NCI-H1048 (cell line): ENCODE results near the gene GAREM1.

Experiments
- DNase-seq: peaks from one replicate; lab custom pipeline; 2025; lab: John Stamatoyannopoulos, UW

GAREM1 gene

DNA sequence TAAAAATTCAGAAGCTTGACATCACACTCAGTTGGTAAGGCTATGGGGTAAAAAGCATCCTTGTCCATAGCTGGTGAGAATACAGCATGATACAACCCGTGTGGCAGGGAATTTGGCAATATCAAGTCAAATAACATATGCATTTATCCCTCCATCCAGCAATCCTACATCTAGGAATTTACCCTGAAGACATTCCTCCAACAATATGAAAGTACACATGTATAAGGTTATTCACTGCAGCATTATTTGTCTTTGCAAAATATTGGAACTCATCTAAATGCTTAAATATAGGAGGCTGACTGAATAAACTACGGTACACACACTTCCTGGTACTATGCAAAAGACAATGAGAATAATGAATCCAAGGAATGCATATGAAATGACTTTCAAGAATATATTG, 179.9 kb downstream of the GAREM1 start:
- no peak for DNase-seq

DNA sequence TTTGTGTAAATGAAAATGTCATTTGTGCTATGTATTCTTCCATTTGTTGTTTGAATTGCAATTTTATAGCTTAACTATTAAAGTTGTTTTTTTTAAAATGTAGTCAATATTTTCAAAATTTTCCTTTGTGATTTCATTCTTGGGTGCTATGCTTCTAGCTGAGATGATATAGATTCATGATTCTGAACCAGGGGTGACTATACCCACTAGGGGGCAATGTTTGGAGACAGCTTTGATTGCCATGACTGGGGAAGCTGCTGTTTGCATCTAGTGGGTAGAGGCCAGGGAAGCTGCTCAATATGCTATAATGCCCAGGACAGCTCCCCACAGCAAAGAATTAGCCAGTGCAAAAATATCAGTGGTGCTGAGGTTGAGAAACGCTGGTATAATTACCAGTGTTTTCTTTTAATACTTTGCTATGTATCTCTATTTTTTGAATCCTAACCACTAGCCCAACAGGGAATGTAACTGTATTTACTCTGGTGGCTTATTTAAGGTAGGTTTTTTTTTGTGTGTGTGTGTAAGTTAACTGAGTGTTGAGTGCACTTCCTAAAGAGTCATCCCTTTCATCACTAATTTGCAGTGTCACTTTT, 181.1 kb downstream of the GAREM1 start:
- DNase-seq = peak; percentile 1

DNA sequence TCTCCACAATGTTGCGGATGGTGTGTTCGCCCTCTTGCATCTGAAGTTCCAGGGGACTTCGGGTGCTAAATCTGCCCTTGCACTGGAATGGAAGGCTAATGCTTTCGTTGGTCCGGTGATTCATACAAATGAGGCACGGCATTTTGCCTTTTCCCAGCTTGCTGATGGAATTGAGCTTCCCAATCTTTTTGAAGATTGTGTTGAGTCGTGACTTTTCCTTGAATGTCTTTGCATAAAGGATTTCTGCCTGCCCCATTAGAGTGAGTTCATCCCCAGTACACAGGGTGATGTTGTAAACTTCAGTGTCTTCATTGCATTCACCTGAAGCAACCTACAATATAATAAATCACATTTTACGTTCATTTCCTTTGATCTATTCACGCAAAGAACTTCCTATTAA, 182.8 kb downstream of the GAREM1 start:
- no peak for DNase-seq

GRCh38 chr18:32287249-32287648, 183.4 kb downstream of the GAREM1 start:
- DNase-seq = no peak

DNA sequence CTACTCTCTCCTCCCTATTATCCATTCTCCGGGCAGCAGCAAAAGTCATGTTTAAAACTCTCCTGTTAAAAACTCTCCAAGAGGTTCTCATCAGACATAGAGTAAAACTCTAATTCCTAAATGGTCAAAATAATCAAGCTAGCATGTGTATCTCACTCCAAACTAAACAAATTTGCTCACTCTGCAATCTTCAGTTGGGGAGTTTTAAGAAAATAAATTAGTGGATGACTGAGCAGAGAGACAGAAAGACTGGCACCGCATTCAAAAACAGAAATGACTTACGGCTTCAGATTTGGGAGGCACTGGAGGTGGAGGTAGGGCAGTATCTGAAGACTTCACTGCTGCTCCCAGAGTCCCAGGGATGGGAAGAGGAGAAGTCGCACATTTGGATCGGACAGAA, 183.9 kb downstream of the GAREM1 start:
- DNase-seq = no peak

GRCh38 chr18:32284284-32284683, 186.4 kb downstream of the GAREM1 start:
- no peak for DNase-seq

DNA sequence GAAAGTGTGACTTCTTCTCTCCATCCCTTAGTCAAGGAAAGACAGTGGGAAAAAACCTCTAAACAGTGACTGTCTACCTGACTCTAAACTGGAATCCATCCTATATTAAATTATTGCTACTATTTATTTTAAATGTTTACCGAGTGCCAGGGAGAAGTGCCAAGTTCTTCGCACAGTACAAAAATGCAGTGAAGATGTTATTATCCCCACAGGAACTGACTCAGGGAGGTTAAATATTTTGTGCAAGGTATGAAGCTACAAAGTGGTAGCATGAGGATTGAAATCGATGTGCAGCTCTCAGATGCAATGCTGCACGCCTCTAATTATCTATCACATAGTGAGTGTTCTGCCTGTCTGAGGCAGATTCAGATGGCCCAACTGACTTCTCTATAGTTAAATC, 189.8 kb downstream of the GAREM1 start:
- DNase-seq = no peak

DNA sequence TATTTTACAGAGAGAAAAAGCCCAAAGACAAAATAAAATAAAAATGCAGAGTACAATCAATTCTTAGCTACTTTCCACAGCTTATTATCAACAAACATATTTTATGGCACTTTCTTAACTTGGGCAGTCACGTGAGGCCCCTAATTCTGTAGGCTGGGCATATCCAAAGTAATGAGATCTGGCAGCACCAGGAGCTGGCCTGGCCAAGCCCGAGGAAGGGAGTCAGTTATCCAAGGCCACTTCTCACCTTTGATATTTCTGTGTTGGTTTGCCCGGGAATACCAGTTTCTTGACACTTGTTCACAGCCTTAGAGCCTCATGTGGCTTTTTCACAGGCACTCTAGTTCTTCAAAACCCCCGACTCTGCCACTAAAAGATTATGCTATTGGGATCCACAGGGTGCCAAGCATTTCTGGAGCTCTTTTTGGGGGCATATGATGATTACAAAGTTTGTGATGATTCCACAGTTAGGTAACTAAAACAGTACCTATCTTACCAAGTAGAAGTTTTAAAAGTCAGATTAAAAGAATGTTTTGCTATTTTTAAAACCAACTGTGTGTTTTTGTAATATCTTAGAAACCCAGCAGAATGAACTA, 190.4 kb downstream of the GAREM1 start:
- DNase-seq = no peak

- DNase-seq = no peak
Measured at GRCh38 chr18:32278177-32278799, 192.4 kb downstream of the GAREM1 start.

DNA sequence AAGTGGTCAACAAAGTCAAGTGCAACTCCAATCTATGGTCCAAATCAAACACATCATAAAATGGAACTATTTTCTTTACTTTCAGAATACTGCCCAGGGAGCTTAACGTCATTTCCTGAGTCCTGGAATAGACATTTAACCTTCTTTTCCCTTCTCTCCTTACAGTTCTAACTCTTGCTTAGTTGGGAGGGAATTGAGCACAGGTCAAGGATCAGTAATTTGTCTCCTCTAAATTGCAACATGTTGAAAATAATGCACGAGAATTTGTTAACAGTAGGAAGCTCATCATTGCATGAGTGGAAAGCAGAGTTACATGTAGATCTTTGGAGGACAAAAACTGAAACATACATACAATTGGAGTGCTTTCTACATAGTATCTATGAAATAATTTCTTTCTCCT, 193.1 kb downstream of the GAREM1 start:
- DNase-seq = no peak

- no peak for DNase-seq
Measured at GRCh38 chr18:32276906-32277305, 193.8 kb downstream of the GAREM1 start.

DNA sequence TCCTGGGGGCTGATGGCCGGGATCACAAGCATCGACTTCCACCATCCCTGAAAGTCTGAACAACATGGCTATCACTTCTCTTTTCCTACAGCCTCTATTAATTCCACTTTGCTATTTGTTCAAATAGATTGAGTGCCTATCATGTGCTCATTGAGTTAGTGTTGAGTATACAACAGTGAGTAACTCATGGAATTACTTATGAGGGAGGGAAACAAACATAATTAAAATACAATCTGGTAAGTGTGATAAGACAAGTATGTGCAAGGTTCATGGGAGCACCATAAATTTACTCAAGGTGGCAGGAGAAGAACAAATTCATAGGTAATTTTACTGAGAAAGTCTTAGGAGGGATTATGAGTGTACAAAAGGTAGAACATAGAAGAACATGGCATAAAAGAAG, 194.4 kb downstream of the GAREM1 start:
- DNase-seq = no peak

DNA sequence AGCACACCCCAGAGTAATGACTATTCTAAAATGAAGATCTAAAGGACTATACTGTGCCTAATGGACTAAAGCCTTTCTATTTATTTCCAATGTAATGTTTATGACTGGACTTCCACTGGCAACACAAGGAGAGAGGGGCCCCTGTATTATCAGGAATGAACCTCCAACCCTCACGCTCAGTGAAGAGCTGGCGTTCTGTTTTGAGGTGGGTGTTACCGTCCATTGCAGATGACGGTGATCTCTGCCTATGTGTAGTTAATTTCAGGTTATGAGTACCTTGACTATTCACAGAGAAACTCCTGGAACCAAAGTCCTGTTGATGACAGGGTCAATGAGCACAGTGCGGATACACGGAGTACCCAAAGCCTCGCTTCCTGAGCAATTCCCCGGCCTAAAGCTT, 195.5 kb downstream of the GAREM1 start:
- no peak for DNase-seq

DNA sequence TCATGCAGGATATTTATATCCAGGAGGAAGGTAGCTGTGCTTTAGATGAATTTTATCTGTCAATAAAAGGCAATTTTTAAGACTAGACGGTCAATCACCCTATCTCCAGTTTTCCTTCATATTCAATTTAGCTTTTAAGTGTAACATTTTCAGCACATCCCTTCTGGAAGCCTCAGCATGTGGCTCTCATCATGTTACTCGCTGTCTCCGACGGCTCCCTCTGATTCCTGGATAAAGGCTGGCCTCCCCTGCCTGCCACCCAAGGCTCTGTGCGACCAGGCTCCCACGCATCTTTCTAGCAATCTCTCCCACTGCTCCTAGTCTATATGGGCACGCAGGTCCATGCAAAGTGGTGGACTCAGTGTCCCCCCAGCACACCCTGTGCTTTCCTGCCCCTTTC, 196.4 kb downstream of the GAREM1 start:
- DNase-seq = no peak

DNA sequence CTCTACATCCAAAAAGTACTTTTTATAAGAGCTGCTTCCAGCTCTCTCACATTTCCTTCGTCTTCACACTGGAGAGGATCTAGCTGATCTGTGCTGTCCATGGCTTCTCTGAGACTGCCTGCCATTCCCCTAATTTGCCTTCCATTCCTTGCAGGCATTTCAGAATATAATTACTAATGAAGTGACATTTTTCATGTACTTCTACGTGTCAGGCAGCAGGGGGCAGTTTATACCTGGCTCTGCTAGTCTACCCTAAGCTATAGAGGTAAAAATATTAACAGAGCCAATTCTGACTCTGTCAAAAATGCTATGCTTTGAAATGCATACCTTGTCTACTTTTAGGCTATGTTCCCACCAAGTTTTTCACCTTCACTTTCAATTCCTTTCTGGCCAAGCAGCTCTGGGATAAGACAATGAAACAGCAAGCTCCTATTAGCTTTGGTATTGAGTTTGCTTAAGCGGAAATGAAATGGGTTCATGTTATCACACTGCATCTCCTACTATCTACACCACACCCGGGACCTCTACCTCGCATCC, 198.9 kb downstream of the GAREM1 start:
- DNase-seq = peak; percentile 47

GRCh38 chr18:32270341-32270740, 200.3 kb downstream of the GAREM1 start:
- no peak for DNase-seq

DNA sequence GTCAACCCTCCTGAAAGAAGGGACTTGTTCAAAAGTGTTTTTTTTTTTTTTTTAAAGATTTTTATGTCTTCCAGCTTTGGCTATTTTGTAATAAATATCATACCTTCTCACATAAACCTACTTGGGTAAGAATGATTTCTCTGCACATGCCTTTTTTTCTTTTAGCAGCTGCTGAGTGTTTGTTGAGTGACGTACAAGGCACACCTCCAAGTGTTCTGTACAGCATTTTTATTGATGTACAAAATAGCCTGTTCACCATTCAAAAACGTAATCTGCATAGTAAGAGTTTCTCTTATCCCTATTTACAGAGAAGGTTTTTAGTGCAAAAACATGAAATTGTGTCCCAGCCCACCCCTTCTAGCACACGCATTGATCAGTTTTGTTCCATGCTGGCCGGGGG, 203.2 kb downstream of the GAREM1 start:
- DNase-seq = no peak

- DNase-seq = no peak
Measured at GRCh38 chr18:32264401-32264800, 206.3 kb downstream of the GAREM1 start.

- no peak for DNase-seq
Measured at GRCh38 chr18:32262092-32262491, 208.6 kb downstream of the GAREM1 start.

DNA sequence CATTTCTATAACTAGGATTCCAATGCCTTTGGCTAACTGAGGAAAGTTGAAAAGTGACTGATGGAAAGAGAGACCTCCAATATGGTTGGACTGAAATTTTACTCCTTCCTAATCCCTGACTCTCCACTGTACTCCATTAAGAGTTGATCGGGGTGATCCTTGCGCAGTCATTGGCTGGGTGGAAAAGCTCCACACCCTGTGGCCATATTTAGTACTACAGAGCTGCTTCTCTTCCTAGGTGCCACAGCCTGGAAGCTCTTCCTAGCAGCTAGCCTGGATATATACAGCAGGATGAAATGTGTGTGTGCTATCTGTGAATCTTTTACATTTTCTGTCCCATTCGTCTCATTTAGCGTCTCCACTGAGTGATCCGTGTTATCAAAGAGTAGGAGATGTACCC, 209.7 kb downstream of the GAREM1 start:
- DNase-seq = no peak

DNA sequence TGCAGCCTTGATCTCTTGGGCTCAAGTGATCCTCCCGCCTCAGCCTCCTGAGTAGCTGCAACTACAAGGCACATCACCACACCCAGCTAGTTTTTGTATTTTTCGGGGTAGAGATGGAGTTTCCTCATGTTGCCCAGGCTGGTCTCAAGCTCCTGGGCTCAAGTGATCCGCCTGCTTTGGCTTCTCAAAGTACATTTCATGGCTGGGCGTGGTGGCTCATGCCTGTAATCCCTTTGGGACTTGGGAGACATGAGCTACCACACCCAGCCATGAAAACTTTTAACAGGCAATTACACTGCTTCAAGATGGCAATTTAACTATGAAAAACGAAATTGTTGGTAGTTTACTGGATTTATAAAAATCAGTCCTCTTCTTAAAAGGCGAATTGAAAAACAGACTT, 211.1 kb downstream of the GAREM1 start:
- no peak for DNase-seq

GRCh38 chr18:32258558-32259204, 212.0 kb downstream of the GAREM1 start:
- no peak for DNase-seq

GRCh38 chr18:32258148-32258547, 212.5 kb downstream of the GAREM1 start:
- DNase-seq = no peak
